A549 treated with Hydrocortisone at 1 μM for 4 hours (cell line): ENCODE data around the gene KRT27. TPM values are rescaled to one million over a fixed set of nuclear protein-coding genes. Genes with fewer than 3 reads are reported as not detected.

Experiments used
- total RNA-seq: library from RNA; stranded (reverse); fragments of 200-300 nt; extraction: Qiagen RNA extraction; gene quantifications from 5 replicates; pipeline ENCODE4 v1.2.3, GENCODE V29; 2022

Gene KRT27, protein sequence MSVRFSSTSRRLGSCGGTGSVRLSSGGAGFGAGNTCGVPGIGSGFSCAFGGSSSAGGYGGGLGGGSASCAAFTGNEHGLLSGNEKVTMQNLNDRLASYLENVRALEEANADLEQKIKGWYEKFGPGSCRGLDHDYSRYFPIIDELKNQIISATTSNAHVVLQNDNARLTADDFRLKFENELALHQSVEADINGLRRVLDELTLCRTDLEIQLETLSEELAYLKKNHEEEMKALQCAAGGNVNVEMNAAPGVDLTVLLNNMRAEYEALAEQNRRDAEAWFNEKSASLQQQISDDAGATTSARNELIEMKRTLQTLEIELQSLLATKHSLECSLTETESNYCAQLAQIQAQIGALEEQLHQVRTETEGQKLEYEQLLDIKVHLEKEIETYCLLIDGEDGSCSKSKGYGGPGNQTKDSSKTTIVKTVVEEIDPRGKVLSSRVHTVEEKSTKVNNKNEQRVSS
- total RNA-seq: 0.06 TPM in 1 of 5 replicates, not detected in the others

GRCh38 chr17:40782450-40782849 is at the start of gene KRT27:
Gene KRT27, minus strand, starts transcription at chr17:40782550. Its CDS starts 57 bp downstream, at chr17:40782493.

GRCh38 chr17:40822132-40822812 is 39.9 kb upstream of the KRT27 start, which contains the start of gene KRT10:
Gene KRT10, minus strand, starts transcription at chr17:40822614. Its CDS starts 29 bp downstream, at chr17:40822585.

GRCh38 chr17:40799859-40800258 is 17.5 kb upstream of the KRT27 start, which contains the start of gene KRT28:
Gene KRT28, minus strand, starts transcription at chr17:40799959. Its CDS starts 66 bp downstream, at chr17:40799893.

GRCh38 chr17:40772101-40772500 is 10.2 kb downstream of the KRT27 start, which contains the start of gene KRT26:
Gene KRT26, minus strand, starts transcription at chr17:40772201. Its CDS starts 88 bp downstream, at chr17:40772113.

GRCh38 chr17:40755231-40755630 is 27.1 kb downstream of the KRT27 start, which contains the start of gene KRT25:
Gene KRT25, minus strand, starts transcription at chr17:40755331. Its CDS starts 60 bp downstream, at chr17:40755271.

Other genes with a start within 250 kb of the KRT27 start
- 0.73 to 1.5 TPM (median 0.97 TPM) in 5 replicates for gene CCR7, start 217.1 kb downstream of the KRT27 start, total RNA-seq
- gene SMARCE1, start 134.7 kb downstream of the KRT27 start, total RNA-seq: 103 to 112 TPM (median 105 TPM) in 5 replicates
- 0.31 to 0.58 TPM (median 0.43 TPM) in 4 of 5 replicates, not detected in the other for gene KRT222, start 117.4 kb downstream of the KRT27 start, total RNA-seq
- not detected in 5 replicates for gene KRT24, start 78.8 kb downstream of the KRT27 start, total RNA-seq
- not detected in 5 replicates for gene KRT25, start 27.2 kb downstream of the KRT27 start, total RNA-seq
- not detected in 5 replicates for gene KRT26, start 10.3 kb downstream of the KRT27 start, total RNA-seq
- gene KRT28, start 17.4 kb upstream of the KRT27 start, total RNA-seq: not detected in 5 replicates
- gene KRT10, start 40.1 kb upstream of the KRT27 start, total RNA-seq: 61.8 to 120 TPM (median 113 TPM) in 5 replicates
- gene KRT12, start 84.7 kb upstream of the KRT27 start, total RNA-seq: not detected in 5 replicates
- 0.14 to 0.41 TPM (median 0.17 TPM) in 5 replicates for gene KRT20, start 102.7 kb upstream of the KRT27 start, total RNA-seq
- 0.08 to 0.29 TPM (median 0.11 TPM) in 4 of 5 replicates, not detected in the other for gene KRT23, start 155.1 kb upstream of the KRT27 start, total RNA-seq
- gene KRT39, start 184.4 kb upstream of the KRT27 start, total RNA-seq: not detected in 5 replicates
- not detected in 5 replicates for gene KRT40, start 201.8 kb upstream of the KRT27 start, total RNA-seq
- gene KRTAP3-3, start 211.6 kb upstream of the KRT27 start, total RNA-seq: not detected in 5 replicates
- 0.26 to 0.44 TPM (median 0.29 TPM) in 5 replicates for gene KRTAP3-2, start 217.4 kb upstream of the KRT27 start, total RNA-seq
- 0.24 TPM in 1 of 5 replicates, not detected in the others for gene KRTAP3-1, start 226.6 kb upstream of the KRT27 start, total RNA-seq
- gene KRTAP1-5, start 244.7 kb upstream of the KRT27 start, total RNA-seq: not detected in 5 replicates
- gene KRTAP1-4, start 247.6 kb upstream of the KRT27 start, total RNA-seq: not detected in 5 replicates